Right lobe of liver (tissue), 6 donors: Measurements from ENCODE around the gene LPCAT1. TPM values are rescaled to one million over a fixed set of nuclear protein-coding genes. Genes with fewer than 3 reads are reported as not detected.

Source experiments
- ATAC-seq, 4 donors: fragments of 200-7000 bp; cut with Tn5 transposase; one replicate each; pipeline ENCODE4 v1.9.1; 2020; ENCODE audit warnings: mild to moderate bottlenecking in 4 of 4, moderate library complexity in 4 of 4
- DNase-seq, 3 donors: peaks; one replicate each; pipeline ENCODE4 v3.0.0-alpha.2; 2020
- H3K27ac ChIP-seq, 3 donors: fragments of 200-600 bp; one replicate each; pipeline ENCODE4 v1.8.0; 2022
- H3K27me3 ChIP-seq, 2 donors: fragments of 200-600 bp; one replicate each; pipeline ENCODE4 v1.8.0; 2022
- H3K36me3 ChIP-seq, 4 donors: fragments of 200-600 bp; sonication (generic) in 1 of 4; one replicate each; pipeline versions ENCODE4 v1.5.1 to v1.8.0; 2017 to 2022; ENCODE audit warnings: control low read depth in 1 of 4
- H3K4me1 ChIP-seq, 4 donors: fragments of 200-600 bp; sonication (generic) in 1 of 4; one replicate each; pipeline versions ENCODE4 v1.5.1 to v1.8.0; 2017 to 2022; ENCODE audit warnings: control low read depth in 1 of 4
- H3K4me3 ChIP-seq, 3 donors: fragments of 200-600 bp; one replicate each; pipeline ENCODE4 v1.8.0; 2022
- H3K9me3 ChIP-seq, 4 donors: fragments of 200-600 bp; sonication (generic) in 1 of 4; one replicate each; pipeline versions ENCODE4 v1.5.1 to v1.8.0; 2017 to 2022; ENCODE audit warnings: control low read depth in 1 of 4
- CTCF ChIP-seq, 4 donors: fragments of 200-600 bp in 3 of 4; fragments of 450-650 bp in 1 of 4; IDR thresholded peaks; one replicate each; pipeline versions ENCODE4 v1.5.1 to v1.8.0; 2016 to 2022; ENCODE audit warnings: antibody characterized with exemption in 4 of 4, mild to moderate bottlenecking in 2 of 4
- POLR2A ChIP-seq: fragments of 450-650 bp; IDR thresholded peaks from one replicate; pipeline ENCODE4 v1.6.1; 2017; ENCODE audit warnings: antibody characterized with exemption, mild to moderate bottlenecking
- WGBS: methylation state at CpG from one replicate; pipeline ENCODE4 v1.1.6; 2018; ENCODE audit warnings: low coverage, low lambda C conversion rate; ENCODE audit not compliant: insufficient coverage; ENCODE audit errors: missing lambda C conversion rate; 5-methylcytosine and 5-hydroxymethylcytosine counted together
- intact Hi-C, 2 donors: fragments of 100-400 bp; cut with DNase I; formaldehyde crosslinking; loops; one replicate each; pipeline versions ENCODE4 v1.11.2 to v1.14.1; 2022
- total RNA-seq, 6 experiments: library from RNA; depleted of rRNA in 2 of 6; stranded (reverse); fragments of >200 nt in 2 of 6; fragmentation: NEBNext Ultra II Directional in 3 of 6; extraction: Animal tissue kit (Norgen Biotek cat#: 25700) in 3 of 6; gene quantifications; one replicate each; pipeline versions ENCODE4 v1.1.0 to v1.2.4, GENCODE V29; 2016 to 2023
- donor health status: DM: no; HTN: yes; CAD: no.
- donor health status: DM: no; HTN: no; CAD: no.
- donor health status: DM: no; HTN: no; CAD: no.
- donor health status: DM: no; HTN: yes; CAD: no.
- donor health status: DM: no; HTN: yes; CAD: no.

Gene LPCAT1
- total RNA-seq, 6 experiments from 2014 or later: 6.9 to 38.6 (median 13.1) TPM

DNA sequence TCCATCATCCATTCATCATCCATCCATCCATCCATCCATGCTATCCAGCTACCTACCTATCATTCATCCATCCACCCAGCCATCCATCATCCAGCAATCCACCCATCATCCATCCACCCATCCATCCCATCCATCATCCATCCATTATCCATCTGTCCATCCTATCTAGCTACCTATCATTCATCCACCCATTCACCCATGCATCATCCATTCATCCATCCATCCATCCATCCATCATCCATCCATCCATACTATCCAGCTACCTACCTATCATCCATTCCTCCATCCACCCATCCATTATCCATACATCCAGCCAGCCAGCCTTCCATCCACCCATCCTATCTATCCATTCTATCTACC, 104.9 kb downstream of the LPCAT1 start:
- Histone ChIP-seq H3K27ac (no peak overlapping the region), H3K27me3 (no peaks in the 10 kb centered on the region), H3K4me3 (no peak overlapping the region), H3K9me3 (no peaks in the 10 kb centered on the region), H3K4me1 (no peaks in the 10 kb centered on the region), H3K36me3 (no peaks in the 10 kb centered on the region)
- ATAC-seq: no peak
- intact Hi-C loops: no loop called here
- TF ChIP-seq POLR2A (no peak), CTCF (IDR thresholded peaks at IDR 0.05) (no peak)
- no peak for DNase-seq

DNA sequence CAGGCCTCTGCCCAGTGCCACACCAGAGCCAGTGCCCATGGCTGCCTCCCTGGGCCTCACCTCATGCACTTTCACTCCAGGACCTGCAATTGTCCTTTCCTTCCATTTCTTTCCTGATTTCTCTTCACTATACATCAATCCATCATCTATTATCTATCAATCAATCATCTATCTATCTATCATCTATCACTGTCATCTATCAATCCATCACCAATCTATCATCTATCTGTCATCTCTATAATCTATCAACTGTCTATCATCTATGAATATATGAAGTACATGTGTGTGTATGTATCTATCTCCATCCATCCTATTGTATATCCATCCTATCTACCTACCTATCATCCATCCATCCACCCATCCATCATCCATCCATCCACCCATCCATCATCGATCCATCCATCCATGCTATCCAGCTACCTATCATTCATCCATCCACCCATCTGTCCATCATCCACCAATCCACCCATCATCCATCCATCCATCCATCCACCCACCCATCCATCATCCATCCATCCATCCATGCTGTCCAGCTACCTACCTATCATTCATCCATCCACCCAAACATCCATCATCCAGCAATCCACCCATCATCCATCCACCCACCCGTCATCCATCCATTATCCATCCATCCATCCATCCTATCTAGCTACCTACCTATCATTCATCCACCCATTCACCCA, 105.4 kb downstream of the LPCAT1 start:
- no peaks in the 10 kb centered on the region for H3K36me3 ChIP-seq
- H3K27me3 ChIP-seq: no peaks in the 10 kb centered on the region
- H3K4me1 ChIP-seq: no peaks in the 10 kb centered on the region
- no peaks in the 10 kb centered on the region for H3K9me3 ChIP-seq
- DNase-seq (no peak), ATAC-seq (no peak)
- no peak overlapping the region for H3K27ac ChIP-seq
- no peak for TF ChIP-seq CTCF (IDR thresholded peaks at IDR 0.05)
- no peak for TF ChIP-seq POLR2A
- intact Hi-C loops: no loop called here
- WGBS: 73% methylated on average over 1 of the region's 2 CpGs
- H3K4me3 ChIP-seq: no peak overlapping the region

GRCh38 chr5:1417586-1418225, 106.1 kb downstream of the LPCAT1 start:
- H3K9me3 ChIP-seq: no peaks in the 10 kb centered on the region
- no peaks in the 10 kb centered on the region for H3K4me1 ChIP-seq
- H3K36me3 ChIP-seq: no peaks in the 10 kb centered on the region
- no peak overlapping the region for H3K27ac ChIP-seq
- peak in 1 of 4 donors; percentile 38 for ATAC-seq
- intact Hi-C loops: no loop called here
- TF ChIP-seq CTCF (IDR thresholded peaks at IDR 0.05) (no peak), POLR2A (no peak)
- no peak overlapping the region for H3K4me3 ChIP-seq
- 63% methylated on average over 2 of the region's 6 CpGs for WGBS
- peak in 2 of 3 donors; percentile 15 to 51 for DNase-seq
- H3K27me3 ChIP-seq: no peaks in the 10 kb centered on the region

GRCh38 chr5:1416856-1417469, 106.8 kb downstream of the LPCAT1 start:
- H3K36me3 ChIP-seq: no peaks in the 10 kb centered on the region
- DNase-seq (peak in 2 of 3 donors; percentile 7 to 31), ATAC-seq (no peak)
- H3K4me3 ChIP-seq: no peak overlapping the region
- no peak overlapping the region for H3K27ac ChIP-seq
- TF ChIP-seq CTCF (IDR thresholded peaks at IDR 0.05) (no peak), POLR2A (no peak)
- 80% methylated on average over 2 of the region's 12 CpGs for WGBS
- intact Hi-C loops: no loop called here
- no peaks in the 10 kb centered on the region for H3K4me1 ChIP-seq
- H3K27me3 ChIP-seq: no peaks in the 10 kb centered on the region
- no peaks in the 10 kb centered on the region for H3K9me3 ChIP-seq
